Stomach (tissue), 9 donors: ENCODE results near the gene EEF1AKMT1. TPM values are rescaled to one million over a fixed set of nuclear protein-coding genes. Genes with fewer than 3 reads are reported as not detected.

Experiments
- DNase-seq, 2 donors: peaks; one replicate each; pipeline versions ENCODE4 v3.0.0 to v3.0.0-alpha.2; 2013 to 2019
- H3K27ac ChIP-seq, 5 donors: fragments of 200-600 bp in 4 of 5; sonication (generic) in 4 of 5; one replicate each; pipeline ENCODE4 v1.5.1; 2013 to 2019; ENCODE audit warnings: mild to moderate bottlenecking in 1 of 5, moderate library complexity in 1 of 5
- H3K27me3 ChIP-seq, 3 donors: fragments of 200-600 bp; sonication (generic); one replicate each; pipeline ENCODE4 v1.5.1; 2017 to 2019; ENCODE audit warnings: mixed run types in 1 of 3
- H3K36me3 ChIP-seq, 4 donors: fragments of 200-600 bp; sonication (generic); 1 replicate in 3 of 4; 2 replicates in 1 of 4; pipeline ENCODE4 v1.5.1; 2016 to 2019
- H3K4me1 ChIP-seq, 4 donors: fragments of 200-600 bp; sonication (generic); one replicate each; pipeline ENCODE4 v1.5.1; 2016 to 2019
- H3K4me3 ChIP-seq, 4 donors: fragments of 200-600 bp; sonication (generic) in 3 of 4; one replicate each; pipeline ENCODE4 v1.5.1; 2016 to 2019; ENCODE audit warnings: mild to moderate bottlenecking in 1 of 4
- H3K9me3 ChIP-seq, 4 donors: fragments of 200-600 bp; sonication (generic); one replicate each; pipeline ENCODE4 v1.5.1; 2016 to 2019
- EP300 ChIP-seq: sonication (generic); formaldehyde crosslinking; IDR thresholded peaks from one replicate; pipeline ENCODE4 v1.6.1; 2017; ENCODE audit warnings: antibody characterized with exemption
- POLR2A ChIP-seq, 4 donors: fragments of 450-650 bp; IDR thresholded peaks; one replicate each; pipeline ENCODE4 v1.6.1; 2016; ENCODE audit warnings: antibody characterized with exemption in 4 of 4, control low read depth in 2 of 4, mild to moderate bottlenecking in 1 of 4, moderate library complexity in 1 of 4
- POLR2AphosphoS5 ChIP-seq, 3 donors: sonication (generic); formaldehyde crosslinking; IDR thresholded peaks; one replicate each; pipeline ENCODE4 v1.6.1; 2016; ENCODE audit warnings: antibody characterized with exemption in 3 of 3
- WGBS, 5 donors: extraction: QIAGEN DNeasy Blood & Tissue Kit in 3 of 5; methylation state at CpG; one replicate each; pipeline versions ENCODE4 v1.1.5 to v1.1.7; 2013 to 2018; 5-methylcytosine and 5-hydroxymethylcytosine counted together
- intact Hi-C: fragments of 100-400 bp; cut with DNase I; formaldehyde crosslinking; loops from one replicate; pipeline ENCODE4 v1.15.1; 2023; ENCODE audit warnings: low total_unique reads
- polyA plus RNA-seq, 3 donors: library from polyadenylated mRNA; stranded (reverse); fragments of 200-250 nt; gene quantifications; one replicate each; pipeline ENCODE4 v1.2.3, GENCODE V29; 2013
- total RNA-seq, 5 donors: library from RNA; depleted of rRNA; stranded (reverse); fragments of >200 nt; gene quantifications; one replicate each; pipeline versions ENCODE4 v1.1.0 to v1.2.3, GENCODE V29; 2014 to 2016
- TF ChIP-seq, protein P1 (sequence below), 7 experiments: fragments of 450-650 bp in 4 of 7; fragments of 200-600 bp in 3 of 7; sonication (generic) in 3 of 7; IDR thresholded peaks; one replicate each; pipeline ENCODE4 v1.5.1; 2016 to 2019; ENCODE audit warnings: antibody characterized with exemption in 7 of 7, control low read depth in 2 of 7, mild to moderate bottlenecking in 1 of 7
- donor health status: healthy with polysubstance abuse.
- donor health status: Bipolar disorder and iron deficiency.
- donor health status: healthy.

EEF1AKMT1 gene
- total and polyA plus RNA-seq, 8 donors, result 3.1 to 14.1 (median 7.2) TPM; not detected in 1

DNA sequence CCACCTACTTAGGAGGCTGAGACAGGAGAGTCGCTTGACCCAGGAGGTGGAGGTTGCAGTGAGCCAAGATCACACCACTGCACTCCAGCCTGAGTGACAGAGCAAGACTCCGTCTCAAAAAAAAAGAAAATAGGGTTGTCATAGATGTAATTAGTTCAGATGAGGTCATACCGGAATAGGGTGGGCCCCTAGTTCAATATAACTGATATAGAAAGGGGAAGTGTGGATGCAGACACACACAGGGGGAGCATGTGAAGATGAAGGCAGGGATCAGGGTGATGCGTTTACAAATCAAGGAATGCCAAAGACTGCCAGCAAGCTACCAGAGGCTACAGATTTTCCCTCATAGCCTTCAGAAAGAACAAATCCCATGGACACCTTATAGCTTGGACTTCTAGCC, 24.3 kb upstream of the EEF1AKMT1 start:
- H3K4me3 ChIP-seq, result no peak overlapping the region
- H3K9me3 ChIP-seq, result no peaks in the 10 kb centered on the region
- WGBS, 5 donors, result 69 to 95% (median 91%) methylated on average over 4 of the region's 4 CpGs
- intact Hi-C loops, result no loop called here
- H3K27me3 ChIP-seq, result no peaks in the 10 kb centered on the region
- TF ChIP-seq POLR2AphosphoS5 (IDR thresholded peaks at IDR 0.05) (no peak), POLR2A (IDR thresholded peaks at IDR 0.05) (no peak)
- TF ChIP-seq, protein P1, sequence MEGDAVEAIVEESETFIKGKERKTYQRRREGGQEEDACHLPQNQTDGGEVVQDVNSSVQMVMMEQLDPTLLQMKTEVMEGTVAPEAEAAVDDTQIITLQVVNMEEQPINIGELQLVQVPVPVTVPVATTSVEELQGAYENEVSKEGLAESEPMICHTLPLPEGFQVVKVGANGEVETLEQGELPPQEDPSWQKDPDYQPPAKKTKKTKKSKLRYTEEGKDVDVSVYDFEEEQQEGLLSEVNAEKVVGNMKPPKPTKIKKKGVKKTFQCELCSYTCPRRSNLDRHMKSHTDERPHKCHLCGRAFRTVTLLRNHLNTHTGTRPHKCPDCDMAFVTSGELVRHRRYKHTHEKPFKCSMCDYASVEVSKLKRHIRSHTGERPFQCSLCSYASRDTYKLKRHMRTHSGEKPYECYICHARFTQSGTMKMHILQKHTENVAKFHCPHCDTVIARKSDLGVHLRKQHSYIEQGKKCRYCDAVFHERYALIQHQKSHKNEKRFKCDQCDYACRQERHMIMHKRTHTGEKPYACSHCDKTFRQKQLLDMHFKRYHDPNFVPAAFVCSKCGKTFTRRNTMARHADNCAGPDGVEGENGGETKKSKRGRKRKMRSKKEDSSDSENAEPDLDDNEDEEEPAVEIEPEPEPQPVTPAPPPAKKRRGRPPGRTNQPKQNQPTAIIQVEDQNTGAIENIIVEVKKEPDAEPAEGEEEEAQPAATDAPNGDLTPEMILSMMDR (IDR thresholded peaks at IDR 0.05), result no peak
- H3K36me3 ChIP-seq, result peaks cover 12 to 75% (median 70%) of the 10 kb centered on the region in 4 donors
- DNase-seq, result no peak
- H3K4me1 ChIP-seq, result peaks cover 0 to 12% (median 5%) of the 10 kb centered on the region in 4 donors
- no peak overlapping the region for H3K27ac ChIP-seq

GRCh38 chr13:20796791-20797508, 23.2 kb upstream of the EEF1AKMT1 start:
- WGBS, 5 donors, result 57 to 71% (median 67%) methylated on average over 5 of the region's 5 CpGs
- H3K36me3 ChIP-seq, result peaks cover 12 to 79% (median 76%) of the 10 kb centered on the region in 4 donors
- TF ChIP-seq EP300 (no peak), POLR2AphosphoS5 (IDR thresholded peaks at IDR 0.05) (no peak), POLR2A (IDR thresholded peaks at IDR 0.05) (no peak)
- TF ChIP-seq, protein P1 (IDR thresholded peaks at IDR 0.05), result no peak
- intact Hi-C loops, result no loop called here
- no peaks in the 10 kb centered on the region for H3K9me3 ChIP-seq
- no peak for DNase-seq
- H3K27me3 ChIP-seq, result no peaks in the 10 kb centered on the region
- peaks cover 0 to 12% (median 5%) of the 10 kb centered on the region in 4 donors for H3K4me1 ChIP-seq
- H3K4me3 ChIP-seq, result no peak overlapping the region
- no peak overlapping the region for H3K27ac ChIP-seq

- peaks cover 6 to 78% (median 66%) of the 10 kb centered on the region in 4 donors for H3K36me3 ChIP-seq
- TF ChIP-seq, protein P1 (IDR thresholded peaks at IDR 0.05), result no peak
- TF ChIP-seq POLR2AphosphoS5 (IDR thresholded peaks at IDR 0.05) (no peak), EP300 (no peak), POLR2A (IDR thresholded peaks at IDR 0.05) (no peak)
- no peak for DNase-seq
- H3K4me1 ChIP-seq, result no peaks in the 10 kb centered on the region
- intact Hi-C loops, result no loop called here
- H3K27me3 ChIP-seq, result no peaks in the 10 kb centered on the region
- no peaks in the 10 kb centered on the region for H3K9me3 ChIP-seq
- 93 to 97% (median 95%) methylated on average over 7 of the region's 7 CpGs for WGBS, 5 donors
- H3K4me3 ChIP-seq, result no peak overlapping the region
- H3K27ac ChIP-seq, result no peak overlapping the region
These were observed 15.9 kb upstream of the EEF1AKMT1 start for GRCh38 chr13:20789665-20790064.

GRCh38 chr13:20788312-20788711, 14.6 kb upstream of the EEF1AKMT1 start:
- Histone ChIP-seq H3K36me3 (peaks cover 6 to 79% (median 66%) of the 10 kb centered on the region in 4 donors), H3K27me3 (no peaks in the 10 kb centered on the region), H3K27ac (no peak overlapping the region), H3K4me1 (no peaks in the 10 kb centered on the region), H3K4me3 (no peak overlapping the region), H3K9me3 (no peaks in the 10 kb centered on the region)
- intact Hi-C loops, result no loop called here
- 98 to 100% (median 100%) methylated on average over 1 of the region's 1 CpG for WGBS, 5 donors
- no peak for DNase-seq
- TF ChIP-seq POLR2A (IDR thresholded peaks at IDR 0.05), result no peak
- TF ChIP-seq, protein P1 (IDR thresholded peaks at IDR 0.05), result no peak
- no peak for TF ChIP-seq POLR2AphosphoS5 (IDR thresholded peaks at IDR 0.05)
- TF ChIP-seq EP300, result no peak
